Right lobe of liver (tissue), 6 donors: ENCODE results near the gene FDXACB1. TPM values are rescaled to one million over a fixed set of nuclear protein-coding genes. Genes with fewer than 3 reads are reported as not detected.

Experiments
- ATAC-seq, 4 donors: fragments of 200-7000 bp; cut with Tn5 transposase; one replicate each; pipeline ENCODE4 v1.9.1; 2020; ENCODE audit warnings: mild to moderate bottlenecking in 4 of 4, moderate library complexity in 4 of 4
- DNase-seq, 3 donors: peaks; one replicate each; pipeline ENCODE4 v3.0.0-alpha.2; 2020
- H3K27ac ChIP-seq, 3 donors: fragments of 200-600 bp; one replicate each; pipeline ENCODE4 v1.8.0; 2022
- H3K27me3 ChIP-seq, 2 donors: fragments of 200-600 bp; one replicate each; pipeline ENCODE4 v1.8.0; 2022
- H3K36me3 ChIP-seq, 4 donors: fragments of 200-600 bp; sonication (generic) in 1 of 4; one replicate each; pipeline versions ENCODE4 v1.5.1 to v1.8.0; 2017 to 2022; ENCODE audit warnings: control low read depth in 1 of 4
- H3K4me1 ChIP-seq, 4 donors: fragments of 200-600 bp; sonication (generic) in 1 of 4; one replicate each; pipeline versions ENCODE4 v1.5.1 to v1.8.0; 2017 to 2022; ENCODE audit warnings: control low read depth in 1 of 4
- H3K4me3 ChIP-seq, 3 donors: fragments of 200-600 bp; one replicate each; pipeline ENCODE4 v1.8.0; 2022
- H3K9me3 ChIP-seq, 4 donors: fragments of 200-600 bp; sonication (generic) in 1 of 4; one replicate each; pipeline versions ENCODE4 v1.5.1 to v1.8.0; 2017 to 2022; ENCODE audit warnings: control low read depth in 1 of 4
- CTCF ChIP-seq, 4 donors: fragments of 200-600 bp in 3 of 4; fragments of 450-650 bp in 1 of 4; IDR thresholded peaks; one replicate each; pipeline versions ENCODE4 v1.5.1 to v1.8.0; 2016 to 2022; ENCODE audit warnings: antibody characterized with exemption in 4 of 4, mild to moderate bottlenecking in 2 of 4
- POLR2A ChIP-seq: fragments of 450-650 bp; IDR thresholded peaks from one replicate; pipeline ENCODE4 v1.6.1; 2017; ENCODE audit warnings: antibody characterized with exemption, mild to moderate bottlenecking
- WGBS: methylation state at CpG from one replicate; pipeline ENCODE4 v1.1.6; 2018; ENCODE audit warnings: low coverage, low lambda C conversion rate; ENCODE audit not compliant: insufficient coverage; ENCODE audit errors: missing lambda C conversion rate; 5-methylcytosine and 5-hydroxymethylcytosine counted together
- intact Hi-C, 2 donors: fragments of 100-400 bp; cut with DNase I; formaldehyde crosslinking; loops; one replicate each; pipeline versions ENCODE4 v1.11.2 to v1.14.1; 2022
- total RNA-seq, 6 experiments: library from RNA; depleted of rRNA in 2 of 6; stranded (reverse); fragments of >200 nt in 2 of 6; fragmentation: NEBNext Ultra II Directional in 3 of 6; extraction: Animal tissue kit (Norgen Biotek cat#: 25700) in 3 of 6; gene quantifications; one replicate each; pipeline versions ENCODE4 v1.1.0 to v1.2.4, GENCODE V29; 2016 to 2023
- donor health status: DM: no; HTN: yes; CAD: no.
- donor health status: DM: no; HTN: no; CAD: no.
- donor health status: DM: no; HTN: no; CAD: no.
- donor health status: DM: no; HTN: yes; CAD: no.
- donor health status: DM: no; HTN: yes; CAD: no.

The FDXACB1 gene
- total RNA-seq, 6 experiments from 2014 or later, result 0.90 to 1.3 (median 1.1) TPM

- H3K4me1 ChIP-seq, result peaks cover 0 to 9% (median 0%) of the 10 kb centered on the region in 4 donors
- H3K9me3 ChIP-seq, result no peaks in the 10 kb centered on the region
- intact Hi-C loops, result loop anchor here in 1 of 2 donors (10.0 kb wide), 1 partner anchor 265 kb away; no protein-coding TSS in a partner anchor
- no peak overlapping the region for H3K27ac ChIP-seq
- H3K27me3 ChIP-seq, result no peaks in the 10 kb centered on the region
- DNase-seq (no peak), ATAC-seq (no peak)
- peaks cover 0 to 30% (median 4%) of the 10 kb centered on the region in 4 donors for H3K36me3 ChIP-seq
- TF ChIP-seq POLR2A (no peak), CTCF (IDR thresholded peaks at IDR 0.05) (no peak)
- no peak overlapping the region for H3K4me3 ChIP-seq
- WGBS, result 91% methylated on average over 3 of the region's 3 CpGs
Measured at GRCh38 chr11:111849631-111850030, 29.3 kb downstream of the FDXACB1 start.

- no peaks in the 10 kb centered on the region for H3K9me3 ChIP-seq
- TF ChIP-seq CTCF (IDR thresholded peaks at IDR 0.05) (no peak), POLR2A (no peak)
- no peaks in the 10 kb centered on the region for H3K27me3 ChIP-seq
- H3K4me3 ChIP-seq, result no peak overlapping the region
- DNase-seq (no peak), ATAC-seq (no peak)
- 58% methylated on average over 1 of the region's 1 CpG for WGBS
- H3K36me3 ChIP-seq, result peaks cover 0 to 24% (median 0%) of the 10 kb centered on the region in 4 donors
- H3K4me1 ChIP-seq, result peaks cover 0 to 11% (median 0%) of the 10 kb centered on the region in 4 donors
- no peak overlapping the region for H3K27ac ChIP-seq
- intact Hi-C loops, result loop anchor here in 1 of 2 donors (10.0 kb wide), 1 partner anchor 262 kb away; no protein-coding TSS in a partner anchor
Measured at GRCh38 chr11:111846636-111847035, 32.3 kb downstream of the FDXACB1 start.

- TF ChIP-seq CTCF (IDR thresholded peaks at IDR 0.05), result no peak
- no peak for TF ChIP-seq POLR2A
- 69% methylated on average over 2 of the region's 2 CpGs for WGBS
- no peaks in the 10 kb centered on the region for H3K27me3 ChIP-seq
- no peak for DNase-seq
- intact Hi-C loops, result loop anchor here in 1 of 2 donors (10.0 kb wide), 1 partner anchor 261 kb away; no protein-coding TSS in a partner anchor
- ATAC-seq, result no peak
- peaks cover 0 to 24% (median 0%) of the 10 kb centered on the region in 4 donors for H3K36me3 ChIP-seq
- H3K4me3 ChIP-seq, result no peak overlapping the region
- peaks cover 0 to 12% (median 2%) of the 10 kb centered on the region in 4 donors for H3K4me1 ChIP-seq
- H3K27ac ChIP-seq, result no peak overlapping the region
- H3K9me3 ChIP-seq, result no peaks in the 10 kb centered on the region
Measured at GRCh38 chr11:111846063-111846462, 32.9 kb downstream of the FDXACB1 start.

GRCh38 chr11:111845276-111846028 lies 33.5 kb downstream of the FDXACB1 start:
- Histone ChIP-seq H3K4me3 (no peak overlapping the region), H3K36me3 (peaks cover 0 to 24% (median 0%) of the 10 kb centered on the region in 4 donors), H3K4me1 (peaks cover 0 to 15% (median 5%) of the 10 kb centered on the region in 4 donors), H3K27me3 (no peaks in the 10 kb centered on the region), H3K27ac (no peak overlapping the region), H3K9me3 (no peaks in the 10 kb centered on the region)
- DNase-seq (no peak), ATAC-seq (peak in 2 of 4 donors; percentile 19 to 44)
- WGBS, result 60% methylated on average over 7 of the region's 7 CpGs
- TF ChIP-seq POLR2A, result no peak
- TF ChIP-seq CTCF (IDR thresholded peaks at IDR 0.05), result no peak
- intact Hi-C loops, result loop anchor here in 1 of 2 donors (10.0 kb wide), 1 partner anchor 261 kb away; no protein-coding TSS in a partner anchor
